ENCODE results near the gene SLC26A5. TPM values are rescaled to one million over a fixed set of nuclear protein-coding genes. Genes with fewer than 3 reads are reported as not detected.

Gene SLC26A5
- total and polyA plus RNA-seq, 10 of the 15 experiments (the other 5 are each of a cell fraction or from before 2014, with no cell fraction given): 0.03 TPM; not detected in 9

- H4K20me1 ChIP-seq (ENCODE audit: control insufficient read depth, insufficient read depth): no peaks in the 10 kb centered on the region
- ChIA-PET CTCF (interaction anchor here (1.0 to 1.5 kb wide), 3 partner anchors 9 to 67 kb away, joined by 3 to 4 read pairs (median 3); no protein-coding TSS in a partner anchor), RAD21 (ENCODE audit: unreplicated experiment) (interaction anchor here (2.1 kb wide), 1 partner anchor 12 kb away, joined by 5 read pairs; no protein-coding TSS in a partner anchor), SMC1A (ENCODE audit: uncharacterized antibody, unreplicated experiment) (interaction anchor here (0.8 to 1.7 kb wide), 3 partner anchors 16 to 67 kb away, joined by 3 to 6 read pairs (median 3); no protein-coding TSS in a partner anchor), POLR2A (no interaction called here)
- WGBS (ENCODE audit: insufficient coverage, insufficient replicate concordance, low lambda C conversion rate, missing lambda C conversion rate): 94% methylated on average over 2 of the region's 2 CpGs
- intact Hi-C loops (cut with micrococcal nuclease; ENCODE audit: unreplicated experiment) (no loop called here), in situ Hi-C loops (cut with MboI) (loop anchor here (25.0 kb wide), 1 partner anchor 1748 kb away; no protein-coding TSS in a partner anchor)
- H3K9me3 ChIP-seq (replicated peaks; ENCODE audit: control insufficient read depth, insufficient read depth, low read length): no peaks in the 10 kb centered on the region
- H3K27ac ChIP-seq (ENCODE audit: control insufficient read depth, insufficient read depth): no peak overlapping the region
- no peak for FAIRE-seq
- no peak for DNase-seq (ENCODE audit: low read depth, low spot score)
- BruUV-seq (replicated peaks): no TSS peak
- no peak overlapping the region for H3K4me2 ChIP-seq (ENCODE audit: control insufficient read depth, insufficient read depth)
- peaks cover 1 to 41% of the 10 kb centered on the region in 2 experiments; a peak in 3 of 4 replicates for H3K36me3 ChIP-seq (ENCODE audit: control insufficient read depth in 2 of 2, insufficient read depth in 2 of 2, low read length in 1 of 2)
- TF ChIP-seq RCOR1 (conservative IDR thresholded peaks at IDR 0.05; ENCODE audit: low read depth, low read length) (no peak), ZNF24 (IDR thresholded peaks at IDR 0.05) (no peak), SKIL (IDR thresholded peaks at IDR 0.05; ENCODE audit: low read depth, poor library complexity, severe bottlenecking) (no peak), ZBTB33 (IDR thresholded peaks at IDR 0.05) (no peak)
- no peak overlapping the region for H2AFZ ChIP-seq (ENCODE audit: control insufficient read depth, low read depth, low read length)
- H3K27me3 ChIP-seq (replicated peaks in 1 of 2; ENCODE audit: control insufficient read depth in 2 of 2, insufficient read depth in 2 of 2, low read length in 1 of 2): no peaks in the 10 kb centered on the region
- H3K9ac ChIP-seq (ENCODE audit: control insufficient read depth, insufficient read depth, low read length): no peak overlapping the region
- H3K4me1 ChIP-seq (ENCODE audit: control insufficient read depth, insufficient read depth, low read length): no peaks in the 10 kb centered on the region; the same call in 1 of the 2 replicates
- peaks cover 40% of the 10 kb centered on the region for H3K79me2 ChIP-seq (ENCODE audit: control insufficient read depth, insufficient read depth, low read length)
- no peak for ATAC-seq
- no peak overlapping the region for H3K4me3 ChIP-seq
Observed at GRCh38 chr7:103338864-103339263, 107.1 kb downstream of the SLC26A5 start.

All from GM12878 (cell line).